Esophagus muscularis mucosa (tissue), 4 donors: ENCODE measurements around the gene SLC15A1. TPM values are rescaled to one million over a fixed set of nuclear protein-coding genes. Genes with fewer than 3 reads are reported as not detected.

Experiments used
- DNase-seq: peaks from one replicate; pipeline ENCODE4 v3.0.0-alpha.2; 2017; ENCODE audit errors: extremely low spot score
- H3K27ac ChIP-seq, 4 donors: fragments of 200-600 bp; sonication (generic); replicated peaks in 1 of 4; 1 replicate in 3 of 4; 2 replicates in 1 of 4; pipeline ENCODE4 v1.5.1; 2016 to 2019; ENCODE audit warnings: mild to moderate bottlenecking in 1 of 4
- H3K27me3 ChIP-seq, 4 donors: fragments of 200-600 bp; sonication (generic); one replicate each; pipeline versions ENCODE4 v1.5.1 to v1.6.0; 2016 to 2019
- H3K36me3 ChIP-seq, 4 donors: fragments of 200-600 bp; sonication (generic); one replicate each; pipeline ENCODE4 v1.5.1; 2016 to 2019
- H3K4me1 ChIP-seq, 4 donors: fragments of 200-600 bp; sonication (generic); one replicate each; pipeline ENCODE4 v1.5.1; 2016 to 2019
- H3K4me3 ChIP-seq, 4 donors: fragments of 200-600 bp; sonication (generic); 1 replicate in 2 of 4; 2 replicates in 2 of 4; pipeline ENCODE4 v1.5.1; 2016 to 2019; ENCODE audit warnings: mild to moderate bottlenecking in 4 of 4, moderate library complexity in 1 of 4
- H3K9me3 ChIP-seq, 4 donors: fragments of 200-600 bp; sonication (generic); 1 replicate in 3 of 4; 2 replicates in 1 of 4; pipeline ENCODE4 v1.5.1; 2016 to 2019
- EP300 ChIP-seq: sonication (generic); formaldehyde crosslinking; IDR thresholded peaks from one replicate; pipeline ENCODE4 v1.6.1; 2017; ENCODE audit warnings: antibody characterized with exemption
- POLR2A ChIP-seq: fragments of 450-650 bp; IDR thresholded peaks from one replicate; pipeline ENCODE4 v1.6.1; 2017; ENCODE audit warnings: antibody characterized with exemption, moderate library complexity, mild to moderate bottlenecking, low read depth
- POLR2AphosphoS5 ChIP-seq, 2 donors: sonication (generic); formaldehyde crosslinking; IDR thresholded peaks; one replicate each; pipeline ENCODE4 v1.6.1; 2017; ENCODE audit warnings: antibody characterized with exemption in 2 of 2
- WGBS: methylation state at CpG from one replicate; pipeline ENCODE4 v1.1.5; 2018; 5-methylcytosine and 5-hydroxymethylcytosine counted together
- intact Hi-C: fragments of 100-400 bp; cut with DNase I; formaldehyde crosslinking; loops from one replicate; pipeline ENCODE4 v1.15.1; 2023
- total RNA-seq, 4 donors: library from RNA; depleted of rRNA; stranded (reverse); fragments of >200 nt; gene quantifications; one replicate each; pipeline versions ENCODE4 v1.1.0 to v1.2.1, GENCODE V29; 2016
- TF ChIP-seq, protein P1 (sequence below), 3 experiments: fragments of 200-600 bp in 2 of 3; fragments of 450-650 bp in 1 of 3; sonication (generic) in 2 of 3; IDR thresholded peaks; one replicate each; pipeline ENCODE4 v1.5.1; 2017 to 2019; ENCODE audit warnings: antibody characterized with exemption in 3 of 3, mild to moderate bottlenecking in 2 of 3, moderate library complexity in 1 of 3

SLC15A1 gene
- total RNA-seq, 4 donors from 2014 or later, result not detected

DNA sequence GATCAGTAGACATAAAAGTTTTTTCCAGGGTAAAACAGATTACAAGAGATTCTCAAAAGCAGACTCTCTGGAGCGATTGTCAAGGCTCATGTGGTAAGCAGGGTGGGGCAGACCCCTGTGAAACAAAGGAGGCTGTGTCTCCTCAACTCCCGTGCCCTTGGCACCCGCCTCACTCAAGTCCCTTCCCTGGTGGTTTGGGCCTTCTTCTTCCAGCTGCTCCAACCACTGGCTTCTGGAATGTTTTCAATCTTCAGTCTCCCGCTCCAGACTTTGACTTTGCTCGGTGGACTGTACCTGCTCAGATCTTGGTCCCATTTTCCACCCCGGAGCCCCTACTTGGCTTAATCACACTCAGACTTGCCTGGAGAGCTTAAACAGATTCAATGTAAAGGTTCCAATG, 100.7 kb downstream of the SLC15A1 start:
- WGBS, result 80% methylated on average over 6 of the region's 6 CpGs
- peaks cover 0 to 8% (median 7%) of the 10 kb centered on the region in 4 donors for H3K4me1 ChIP-seq
- H3K9me3 ChIP-seq, result no peaks in the 10 kb centered on the region
- DNase-seq, result no peak
- intact Hi-C loops, result loop anchor here (5.0 kb wide), 1 partner anchor 69 kb away; no protein-coding TSS in a partner anchor
- no peaks in the 10 kb centered on the region for H3K36me3 ChIP-seq
- H3K27me3 ChIP-seq, result no peaks in the 10 kb centered on the region
- no peak for TF ChIP-seq EP300
- no peak overlapping the region for H3K27ac ChIP-seq
- H3K4me3 ChIP-seq, result no peak overlapping the region

DNA sequence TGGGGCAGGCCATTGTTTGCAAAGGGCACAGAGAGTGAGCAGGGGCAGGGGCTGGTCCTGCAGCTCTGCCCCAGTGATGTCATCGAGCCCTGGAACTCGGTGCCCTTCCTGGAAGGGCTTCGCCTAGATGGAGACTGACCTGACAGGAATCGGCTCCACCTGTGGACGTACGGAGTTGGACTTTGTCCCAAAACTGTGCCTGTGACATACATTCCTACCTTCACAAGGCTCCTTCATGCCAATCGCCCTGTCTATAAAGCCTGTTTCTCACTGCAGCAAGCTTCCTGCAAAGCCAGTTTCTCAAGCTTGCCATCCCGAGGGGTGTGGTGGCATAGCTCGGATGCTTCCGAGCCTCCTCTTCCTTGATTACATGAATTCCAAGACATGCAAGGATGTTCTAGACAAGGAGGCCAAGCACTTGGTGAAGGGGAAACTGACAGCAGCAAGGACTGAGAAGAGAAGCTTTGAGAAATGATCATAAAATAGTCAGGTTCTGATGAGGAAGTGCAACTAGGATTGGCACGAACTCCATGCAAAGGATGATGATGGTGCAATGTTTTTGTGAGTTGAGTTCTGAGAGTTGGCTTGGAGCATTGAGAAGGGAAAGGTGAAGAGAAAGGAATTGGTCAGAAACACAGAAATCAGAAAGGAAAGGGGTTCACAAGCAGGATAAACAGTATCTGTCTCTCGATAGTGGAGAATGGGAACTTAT, 101.9 kb downstream of the SLC15A1 start:
- Histone ChIP-seq H3K4me3 (no peak overlapping the region), H3K36me3 (no peaks in the 10 kb centered on the region), H3K9me3 (no peaks in the 10 kb centered on the region), H3K4me1 (peaks cover 0 to 8% (median 7%) of the 10 kb centered on the region in 4 donors), H3K27me3 (no peaks in the 10 kb centered on the region), H3K27ac (no peak overlapping the region)
- 81% methylated on average over 12 of the region's 12 CpGs for WGBS
- TF ChIP-seq, protein P1, sequence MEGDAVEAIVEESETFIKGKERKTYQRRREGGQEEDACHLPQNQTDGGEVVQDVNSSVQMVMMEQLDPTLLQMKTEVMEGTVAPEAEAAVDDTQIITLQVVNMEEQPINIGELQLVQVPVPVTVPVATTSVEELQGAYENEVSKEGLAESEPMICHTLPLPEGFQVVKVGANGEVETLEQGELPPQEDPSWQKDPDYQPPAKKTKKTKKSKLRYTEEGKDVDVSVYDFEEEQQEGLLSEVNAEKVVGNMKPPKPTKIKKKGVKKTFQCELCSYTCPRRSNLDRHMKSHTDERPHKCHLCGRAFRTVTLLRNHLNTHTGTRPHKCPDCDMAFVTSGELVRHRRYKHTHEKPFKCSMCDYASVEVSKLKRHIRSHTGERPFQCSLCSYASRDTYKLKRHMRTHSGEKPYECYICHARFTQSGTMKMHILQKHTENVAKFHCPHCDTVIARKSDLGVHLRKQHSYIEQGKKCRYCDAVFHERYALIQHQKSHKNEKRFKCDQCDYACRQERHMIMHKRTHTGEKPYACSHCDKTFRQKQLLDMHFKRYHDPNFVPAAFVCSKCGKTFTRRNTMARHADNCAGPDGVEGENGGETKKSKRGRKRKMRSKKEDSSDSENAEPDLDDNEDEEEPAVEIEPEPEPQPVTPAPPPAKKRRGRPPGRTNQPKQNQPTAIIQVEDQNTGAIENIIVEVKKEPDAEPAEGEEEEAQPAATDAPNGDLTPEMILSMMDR (IDR thresholded peaks at IDR 0.05), result no peak
- TF ChIP-seq EP300, result no peak
- no peak for TF ChIP-seq POLR2AphosphoS5 (IDR thresholded peaks at IDR 0.05)
- no peak for TF ChIP-seq POLR2A
- intact Hi-C loops, result loop anchor here (5.0 kb wide), 1 partner anchor 68 kb away; no protein-coding TSS in a partner anchor
- no peak for DNase-seq

DNA sequence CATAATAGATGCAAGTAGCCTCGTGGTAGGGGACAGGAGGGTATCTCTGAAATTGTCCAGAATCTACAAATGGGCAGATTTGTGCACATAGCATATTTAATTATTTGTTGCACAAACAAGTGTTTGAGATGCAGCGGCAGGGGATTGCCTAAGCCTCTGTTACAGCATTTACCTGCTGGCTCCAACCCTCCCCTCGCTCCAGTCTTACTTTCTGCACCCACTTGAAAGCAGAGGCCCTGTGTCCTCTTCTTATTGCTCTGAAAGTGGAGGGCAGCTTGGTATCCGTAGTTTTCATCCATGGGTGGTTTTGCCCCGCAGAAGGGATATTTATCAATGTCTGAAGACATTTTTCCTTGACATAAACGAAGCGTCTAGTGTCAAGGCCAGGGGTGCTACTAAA, 102.6 kb downstream of the SLC15A1 start:
- 92% methylated on average over 7 of the region's 7 CpGs for WGBS

DNA sequence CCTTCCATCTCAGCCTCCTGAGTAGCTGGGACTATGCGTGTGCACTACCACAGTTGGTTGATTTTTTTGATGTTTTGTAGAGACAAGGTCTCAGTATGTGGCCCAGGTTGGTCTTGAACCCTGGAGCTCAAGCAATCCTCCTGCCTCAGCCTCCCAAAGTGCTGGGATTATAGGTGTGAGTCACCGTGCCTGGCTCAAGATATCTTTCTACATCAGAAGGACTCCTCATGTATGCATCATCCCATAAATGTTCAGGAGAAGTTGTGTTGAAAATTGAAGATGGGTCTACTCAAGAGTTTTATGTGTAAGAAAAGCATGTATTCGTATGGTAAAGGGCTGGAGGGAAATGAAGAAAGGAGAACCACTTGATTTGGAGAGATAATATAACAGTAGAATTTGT, 103.8 kb downstream of the SLC15A1 start:
- Histone ChIP-seq H3K4me1 (peaks cover 0 to 8% (median 7%) of the 10 kb centered on the region in 4 donors), H3K27me3 (no peaks in the 10 kb centered on the region), H3K4me3 (no peak overlapping the region), H3K27ac (no peak overlapping the region), H3K36me3 (no peaks in the 10 kb centered on the region), H3K9me3 (no peaks in the 10 kb centered on the region)
- WGBS, result 93% methylated on average over 3 of the region's 3 CpGs
- TF ChIP-seq POLR2A, result no peak
- intact Hi-C loops, result no loop called here
- DNase-seq, result no peak

More for the DNA sequence above, 102.6 kb downstream of the SLC15A1 start:
- Histone ChIP-seq H3K36me3 (no peaks in the 10 kb centered on the region), H3K9me3 (no peaks in the 10 kb centered on the region), H3K27me3 (no peaks in the 10 kb centered on the region), H3K4me3 (no peak overlapping the region), H3K27ac (no peak overlapping the region), H3K4me1 (peaks cover 0 to 8% (median 7%) of the 10 kb centered on the region in 4 donors)
- DNase-seq, result no peak
- intact Hi-C loops, result loop anchor here (5.0 kb wide), 1 partner anchor 68 kb away; no protein-coding TSS in a partner anchor
- TF ChIP-seq, protein P1 (IDR thresholded peaks at IDR 0.05), result no peak
- TF ChIP-seq POLR2A, result no peak
- no peak for TF ChIP-seq POLR2AphosphoS5 (IDR thresholded peaks at IDR 0.05)
- TF ChIP-seq EP300, result no peak

DNA sequence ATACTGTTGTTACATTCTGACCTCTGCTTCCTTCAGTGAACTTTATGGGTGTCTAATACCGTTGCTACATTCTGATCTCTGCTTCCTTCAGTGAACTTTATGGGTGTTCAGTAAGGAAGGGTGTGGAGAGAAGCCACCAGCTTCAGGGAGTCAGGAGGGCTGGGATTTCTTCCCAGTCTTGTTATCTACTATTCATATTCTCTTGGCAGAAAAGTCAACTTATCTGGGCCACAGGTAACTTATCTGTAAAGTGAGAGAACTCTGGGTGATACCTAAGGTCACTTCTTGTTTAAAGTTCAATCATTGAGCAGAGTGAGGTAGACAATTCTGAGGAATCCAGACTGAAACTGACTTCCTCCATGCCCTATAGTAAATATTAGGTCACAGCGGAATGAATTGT, 104.3 kb downstream of the SLC15A1 start:
- peaks cover 0 to 2% (median 1%) of the 10 kb centered on the region in 4 donors for H3K4me1 ChIP-seq
- H3K36me3 ChIP-seq, result no peaks in the 10 kb centered on the region

More for the DNA sequence above, 104.3 kb downstream of the SLC15A1 start:
- Histone ChIP-seq H3K4me3 (no peak overlapping the region), H3K27ac (no peak overlapping the region), H3K9me3 (no peaks in the 10 kb centered on the region), H3K27me3 (no peaks in the 10 kb centered on the region)
- 80% methylated on average over 2 of the region's 2 CpGs for WGBS
- TF ChIP-seq, protein P1 (IDR thresholded peaks at IDR 0.05), result no peak
- TF ChIP-seq POLR2A (no peak), POLR2AphosphoS5 (IDR thresholded peaks at IDR 0.05) (no peak), EP300 (no peak)
- no peak for DNase-seq
- intact Hi-C loops, result no loop called here
